Mucosa of stomach (tissue), 1 donor: ENCODE data around the gene MAGEB2.

Source experiments
- H3K27me3 ChIP-seq: one replicate; pipeline ENCODE4 v1.7.0; 2013; ENCODE audit warnings: mild to moderate bottlenecking, low read length; ENCODE audit not compliant: control insufficient read depth, insufficient read depth
- H3K36me3 ChIP-seq: one replicate; pipeline ENCODE4 v1.7.0; 2013; ENCODE audit warnings: low read length; ENCODE audit not compliant: control insufficient read depth, insufficient read depth
- H3K4me1 ChIP-seq: one replicate; pipeline ENCODE4 v1.7.0; 2013; ENCODE audit warnings: mild to moderate bottlenecking, low read length; ENCODE audit not compliant: control insufficient read depth, insufficient read depth
- H3K4me3 ChIP-seq: one replicate; pipeline ENCODE4 v1.7.0; 2013; ENCODE audit warnings: low read length
- H3K9ac ChIP-seq: one replicate; pipeline ENCODE4 v1.7.0; 2013; ENCODE audit warnings: mild to moderate bottlenecking, low read length, moderate library complexity
- H3K9me3 ChIP-seq: one replicate; pipeline ENCODE4 v1.7.0; 2013; ENCODE audit warnings: mild to moderate bottlenecking, low read length, moderate library complexity; ENCODE audit not compliant: control insufficient read depth
- donor health status: Pancreatic carcinoma.

MAGEB2 gene

GRCh38 chrX:30230395-30230794, 15.0 kb downstream of the MAGEB2 start, which contains the start of gene MAGEB3:
TSS of gene MAGEB3 (plus strand) at chrX:30230657. CDS start at chrX:30235925, 5,268 bp downstream.
- Histone ChIP-seq H3K27me3 (no peaks in the 10 kb centered on the region), H3K9me3 (no peaks in the 10 kb centered on the region), H3K36me3 (no peaks in the 10 kb centered on the region), H3K9ac (no peak within 1 kb of the TSS), H3K4me3 (no peak within 1 kb of the TSS), H3K4me1 (no peaks in the 10 kb centered on the region)

- Histone ChIP-seq H3K9ac (no peak within 1 kb of the TSS), H3K9me3 (no peaks in the 10 kb centered on the region), H3K4me3 (no peak within 1 kb of the TSS), H3K36me3 (no peaks in the 10 kb centered on the region), H3K4me1 (no peaks in the 10 kb centered on the region), H3K27me3 (no peaks in the 10 kb centered on the region)
These were observed 26.5 kb downstream of the MAGEB2 start, which contains the start of gene MAGEB4 for GRCh38 chrX:30241724-30242415. TSS of gene MAGEB4 (plus strand) at chrX:30242000. CDS start at chrX:30242136, 136 bp downstream.

GRCh38 chrX:30246769-30247489, 31.6 kb downstream of the MAGEB2 start, which contains the start of gene MAGEB1:
TSS of gene MAGEB1 (plus strand) at chrX:30247146. CDS start at chrX:30250494, 3,348 bp downstream.
- Histone ChIP-seq H3K9me3 (no peaks in the 10 kb centered on the region), H3K9ac (no peak within 1 kb of the TSS), H3K36me3 (no peaks in the 10 kb centered on the region), H3K4me3 (no peak within 1 kb of the TSS), H3K4me1 (no peaks in the 10 kb centered on the region), H3K27me3 (no peaks in the 10 kb centered on the region)

GRCh38 chrX:30248854-30249253, 33.5 kb downstream of the MAGEB2 start:
- Histone ChIP-seq H3K4me1 (no peaks in the 10 kb centered on the region), H3K4me3 (no peak overlapping the region), H3K27me3 (no peaks in the 10 kb centered on the region), H3K36me3 (no peaks in the 10 kb centered on the region), H3K9me3 (no peaks in the 10 kb centered on the region), H3K9ac (no peak overlapping the region)

GRCh38 chrX:30253257-30253656, 37.9 kb downstream of the MAGEB2 start:
- Histone ChIP-seq H3K9me3 (no peaks in the 10 kb centered on the region), H3K27me3 (no peaks in the 10 kb centered on the region), H3K4me1 (no peaks in the 10 kb centered on the region)

DNA sequence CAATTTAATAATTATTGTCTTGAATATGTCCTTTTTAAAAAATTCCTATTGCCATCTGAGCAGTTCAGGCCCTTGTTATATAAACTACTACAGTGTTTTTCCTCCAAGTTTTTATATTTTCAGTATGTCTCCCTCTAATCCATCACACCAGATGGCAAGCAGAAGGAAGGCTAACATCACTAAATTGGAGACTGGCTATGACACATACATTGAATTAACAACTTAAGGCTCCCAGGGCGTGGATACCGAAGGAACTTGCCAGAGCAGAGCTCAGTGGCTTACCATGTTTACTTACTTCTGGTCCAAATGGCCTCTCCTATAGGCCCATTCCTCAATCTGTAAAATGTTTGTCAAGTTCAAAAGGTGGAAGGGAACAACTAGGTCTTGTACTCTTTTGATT, 44.6 kb downstream of the MAGEB2 start:
- H3K9me3 ChIP-seq: no peaks in the 10 kb centered on the region

More at GRCh38 chrX:30253257-30253656, 37.9 kb downstream of the MAGEB2 start:
- H3K36me3 ChIP-seq: no peaks in the 10 kb centered on the region
- no peak overlapping the region for H3K9ac ChIP-seq
- H3K4me3 ChIP-seq: no peak overlapping the region

DNA sequence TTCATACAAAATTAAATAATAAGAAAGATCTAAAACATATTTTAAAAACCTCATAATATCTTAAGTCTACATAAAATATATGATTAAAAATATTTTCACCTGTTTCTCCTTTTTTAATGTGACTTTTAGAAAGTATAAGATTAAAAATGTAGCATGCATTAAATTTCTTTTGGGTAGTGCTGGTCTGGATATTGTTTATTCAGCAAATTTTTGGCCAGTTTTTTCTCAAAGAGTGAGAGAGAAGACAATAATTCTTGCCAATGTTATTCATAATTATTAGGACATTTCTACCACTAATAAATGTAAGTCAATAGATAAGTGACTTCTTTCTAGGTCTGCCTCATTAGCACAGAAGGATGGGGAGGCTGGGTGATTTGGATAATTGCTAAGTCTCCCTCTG, 45.6 kb downstream of the MAGEB2 start:
- H3K4me3 ChIP-seq: no peak overlapping the region
- H3K36me3 ChIP-seq: no peaks in the 10 kb centered on the region
- H3K27me3 ChIP-seq: no peaks in the 10 kb centered on the region
- no peaks in the 10 kb centered on the region for H3K4me1 ChIP-seq
- no peak overlapping the region for H3K9ac ChIP-seq
- H3K9me3 ChIP-seq: no peaks in the 10 kb centered on the region

More for the DNA sequence above, 44.6 kb downstream of the MAGEB2 start:
- Histone ChIP-seq H3K27me3 (no peaks in the 10 kb centered on the region), H3K4me1 (no peaks in the 10 kb centered on the region), H3K4me3 (no peak overlapping the region), H3K36me3 (no peaks in the 10 kb centered on the region), H3K9ac (no peak overlapping the region)

- no peaks in the 10 kb centered on the region for H3K36me3 ChIP-seq
- no peak overlapping the region for H3K9ac ChIP-seq
- H3K9me3 ChIP-seq: no peaks in the 10 kb centered on the region
- no peaks in the 10 kb centered on the region for H3K4me1 ChIP-seq
- no peak overlapping the region for H3K4me3 ChIP-seq
- no peaks in the 10 kb centered on the region for H3K27me3 ChIP-seq
These were observed 47.4 kb downstream of the MAGEB2 start for GRCh38 chrX:30262763-30263162.
